Inferior parietal cortex (tissue), 1 donor: ENCODE data around the gene HPCA.
A peak's percentile ranks its signal among the peaks of the same experiment; 100 is the strongest.

Experiments
- DNase-seq: peaks from one replicate; pipeline ENCODE4 v3.0.0-alpha.2; 2016; ENCODE audit errors: extremely low spot score

HPCA gene

GRCh38 chr1:32889731-32890278 is 3.5 kb downstream of the HPCA start:
- DNase-seq = no peak

DNA sequence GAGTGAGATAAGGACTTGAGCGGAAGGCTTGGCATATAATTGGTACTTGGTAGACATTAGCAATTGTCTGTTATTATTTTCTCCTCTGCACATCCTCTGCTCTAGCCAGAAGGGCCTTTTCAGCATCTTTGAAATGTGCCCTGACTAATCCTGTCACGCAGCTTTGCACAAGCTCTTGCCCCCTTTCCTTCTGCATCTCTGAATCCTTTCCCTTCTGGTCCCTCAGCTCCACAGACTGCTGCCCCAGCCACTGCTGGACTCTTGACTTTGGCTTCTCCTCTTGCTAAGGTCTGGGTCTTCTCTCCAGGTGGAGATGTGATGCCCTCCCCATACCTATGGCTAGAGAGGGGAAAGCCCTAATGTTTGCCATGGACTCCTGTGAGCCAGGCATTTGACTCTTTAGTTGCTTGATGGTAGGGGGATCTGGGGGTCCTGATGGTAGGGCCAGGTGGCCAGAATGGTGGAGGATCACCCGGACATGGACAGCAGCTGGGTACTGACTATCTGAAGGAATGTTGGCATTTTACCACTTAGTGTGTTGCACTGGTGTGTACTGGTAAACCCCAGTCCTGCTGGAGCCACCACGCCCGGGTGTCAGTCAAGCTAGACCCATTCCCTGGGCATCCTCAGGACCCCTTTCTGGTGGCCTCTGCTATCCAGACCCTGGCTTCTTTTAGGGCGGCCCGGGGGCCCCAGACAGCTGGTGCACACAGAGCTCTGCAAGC is 4.4 kb downstream of the HPCA start:
- DNase-seq = no peak

- DNase-seq = no peak
Observed at GRCh38 chr1:32891241-32891570, 4.9 kb downstream of the HPCA start.

- DNase-seq = no peak
Observed at GRCh38 chr1:32891630-32892029, 5.3 kb downstream of the HPCA start.

DNA sequence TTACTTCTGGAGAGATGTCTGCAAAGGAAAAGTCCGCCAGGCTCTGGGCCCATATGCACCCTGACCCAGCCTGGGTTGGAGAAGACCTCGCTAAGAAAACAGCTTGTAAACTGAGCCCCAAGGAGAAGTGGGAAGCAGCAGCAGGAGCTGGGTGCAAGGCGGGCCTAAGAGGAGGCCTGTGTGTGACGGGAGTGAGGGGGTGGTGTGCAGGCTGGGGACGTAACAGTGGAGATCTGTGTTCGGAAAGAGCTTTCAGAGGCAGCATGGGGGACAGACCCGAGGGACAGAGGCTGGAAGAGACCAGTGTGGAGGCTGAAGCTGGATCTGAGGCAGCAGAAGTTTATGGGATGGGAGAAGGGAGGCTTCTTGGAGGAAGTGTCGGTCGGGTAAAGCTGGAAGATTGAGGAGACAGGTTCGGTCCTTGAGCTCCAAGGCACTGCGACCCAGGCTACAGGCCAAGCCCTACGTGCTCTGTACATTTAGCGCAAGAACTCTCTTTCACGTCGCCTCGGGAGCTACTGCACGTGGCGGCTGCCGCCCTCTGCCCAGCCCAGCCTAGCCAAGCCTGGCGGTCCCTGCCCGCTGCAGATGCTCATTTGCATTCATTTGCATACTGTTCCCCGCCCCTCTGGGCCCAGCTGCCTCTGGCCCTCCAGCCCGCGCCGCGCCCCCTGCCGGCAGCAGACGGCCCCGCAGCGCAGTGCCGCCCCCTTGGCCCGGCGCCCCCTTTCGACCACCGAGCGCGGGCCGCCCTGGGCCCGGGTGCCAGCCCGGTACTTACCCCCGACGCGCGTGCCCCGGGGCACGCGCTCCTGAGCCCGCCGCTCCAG is 6.3 kb downstream of the HPCA start:
- DNase-seq = peak; percentile 61

- DNase-seq = no peak
Observed at GRCh38 chr1:32893198-32894018, 7.1 kb downstream of the HPCA start.

GRCh38 chr1:32894019-32894600 is 7.8 kb downstream of the HPCA start:
- no peak for DNase-seq

DNA sequence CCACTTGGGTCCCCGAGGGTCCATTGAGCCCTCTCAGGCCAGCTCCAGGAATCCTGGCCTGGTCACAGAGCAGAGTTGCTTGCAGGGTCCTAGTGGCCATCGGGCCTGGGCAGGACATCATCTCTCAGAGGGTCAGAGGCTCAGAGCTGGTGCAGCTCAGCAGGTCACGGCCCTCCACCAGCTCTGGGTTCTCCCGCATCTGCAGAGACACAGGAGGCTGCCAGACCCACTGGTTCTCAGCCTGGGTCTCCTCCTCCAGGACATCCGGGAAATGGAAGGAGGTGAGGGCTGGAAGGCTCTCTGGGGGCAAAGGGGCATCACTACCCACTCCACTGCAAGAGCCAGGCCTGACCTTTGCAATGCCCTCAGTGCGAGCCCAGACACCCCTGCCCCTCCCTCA is 8.4 kb downstream of the HPCA start:
- DNase-seq = no peak

DNA sequence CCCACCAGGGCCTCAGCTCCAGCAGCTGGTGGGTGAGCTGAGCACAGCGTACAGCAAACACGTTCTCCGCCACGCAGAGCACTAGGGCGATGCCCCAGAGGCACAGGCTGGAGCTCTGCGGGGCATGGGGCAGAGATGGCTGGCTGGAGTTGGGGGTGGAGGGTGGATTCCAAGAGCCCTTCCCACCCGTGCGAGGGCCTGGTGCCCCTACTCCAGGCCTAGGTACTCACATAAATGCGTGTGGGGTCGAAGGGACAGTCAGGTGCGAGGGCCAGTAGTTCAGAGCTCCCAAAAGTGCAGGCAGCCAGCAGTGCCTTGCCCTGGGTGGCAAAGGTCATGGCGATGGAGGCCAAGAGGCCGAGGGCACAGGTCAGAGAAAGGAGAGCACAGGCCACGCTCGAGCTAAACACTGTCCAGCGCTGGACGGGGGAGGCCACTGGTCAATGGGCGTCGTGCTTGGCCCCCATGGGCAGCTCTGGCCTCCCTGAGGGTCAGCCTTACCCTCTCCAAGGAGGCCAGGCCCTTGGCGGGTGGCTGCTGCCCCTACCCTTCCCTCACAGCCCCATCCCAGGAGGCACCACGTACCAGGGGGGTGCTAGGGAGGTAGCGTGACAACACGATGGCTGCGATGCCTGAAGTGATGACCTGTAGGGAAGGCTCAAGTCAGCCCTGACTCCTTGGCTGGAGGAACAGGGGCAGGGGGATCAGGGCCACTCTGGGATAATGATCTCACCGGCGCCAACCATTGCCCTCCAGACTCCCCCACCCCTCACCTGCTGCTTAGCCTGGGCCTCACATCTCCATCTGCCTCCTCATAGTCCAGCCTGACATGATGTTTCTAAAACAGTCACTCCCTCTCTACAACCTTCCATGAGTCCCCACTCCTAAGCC is 9.3 kb downstream of the HPCA start:
- no peak for DNase-seq

- no peak for DNase-seq
Observed at GRCh38 chr1:32896451-32896850, 10.2 kb downstream of the HPCA start.

DNA sequence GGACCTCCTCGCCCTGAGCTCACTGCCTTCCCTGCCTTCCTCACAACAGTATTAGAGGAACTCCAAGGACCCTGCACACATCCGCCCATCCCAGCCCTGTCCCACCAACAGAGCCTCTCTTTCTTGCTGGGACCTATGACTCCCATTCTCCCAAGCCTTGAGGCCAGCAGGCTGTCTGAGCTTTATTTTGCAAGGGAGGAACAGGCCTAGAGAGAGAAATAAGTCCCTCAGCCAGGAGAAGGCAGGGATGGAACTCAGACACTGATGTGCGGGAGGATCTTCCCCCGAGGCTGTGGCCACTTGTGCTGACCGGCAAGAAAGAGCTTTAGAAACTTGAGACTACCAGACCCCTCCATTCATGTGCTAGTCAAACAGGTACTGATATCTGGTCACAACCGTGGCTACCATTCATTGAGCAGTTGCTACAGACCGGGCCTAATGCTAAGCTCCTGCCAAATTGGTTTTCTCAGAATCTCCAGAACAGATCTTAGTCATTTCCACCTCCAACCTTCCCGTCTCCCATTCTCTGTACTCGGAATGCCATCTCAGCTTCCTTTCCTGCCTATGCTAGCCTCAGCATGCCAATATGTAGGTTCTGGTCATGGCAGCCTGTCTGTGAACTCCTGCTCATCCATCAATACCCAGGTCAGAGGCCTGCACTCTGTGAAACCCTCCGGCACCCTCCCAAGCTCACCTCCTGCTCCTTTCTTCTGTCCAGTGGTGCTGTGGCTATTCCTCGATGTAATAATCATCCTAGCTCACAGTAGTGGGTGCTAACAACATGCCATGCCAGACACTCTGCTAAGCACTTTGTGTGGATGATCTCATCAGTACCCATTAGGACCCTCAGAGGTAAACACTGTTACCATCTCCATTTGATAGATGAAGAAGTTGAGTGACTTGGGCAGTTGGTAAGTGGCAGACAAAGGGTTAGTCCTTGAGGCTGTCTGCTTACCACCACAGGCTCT is 11.1 kb downstream of the HPCA start:
- DNase-seq = no peak

DNA sequence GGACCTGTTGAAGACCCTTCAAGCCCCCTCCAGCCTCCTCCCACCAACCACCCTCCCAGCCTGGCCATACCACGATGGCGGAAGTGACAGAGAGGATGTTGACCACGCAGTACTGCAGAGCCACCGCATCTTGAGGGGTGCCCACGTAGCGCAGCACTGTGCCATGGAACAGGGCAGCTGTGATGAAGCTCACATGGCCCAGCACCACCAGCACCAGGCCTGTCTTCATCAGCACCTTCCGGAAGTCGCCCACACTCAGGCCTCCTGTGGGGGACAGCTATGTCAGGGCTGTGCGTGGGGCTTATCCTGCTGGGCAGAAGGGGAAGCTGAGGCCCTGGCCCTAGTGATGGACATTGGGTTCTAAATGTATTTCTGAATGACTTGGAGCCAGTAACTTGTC is 11.8 kb downstream of the HPCA start:
- no peak for DNase-seq

- DNase-seq = no peak
Observed at GRCh38 chr1:32898958-32899357, 12.7 kb downstream of the HPCA start.

DNA sequence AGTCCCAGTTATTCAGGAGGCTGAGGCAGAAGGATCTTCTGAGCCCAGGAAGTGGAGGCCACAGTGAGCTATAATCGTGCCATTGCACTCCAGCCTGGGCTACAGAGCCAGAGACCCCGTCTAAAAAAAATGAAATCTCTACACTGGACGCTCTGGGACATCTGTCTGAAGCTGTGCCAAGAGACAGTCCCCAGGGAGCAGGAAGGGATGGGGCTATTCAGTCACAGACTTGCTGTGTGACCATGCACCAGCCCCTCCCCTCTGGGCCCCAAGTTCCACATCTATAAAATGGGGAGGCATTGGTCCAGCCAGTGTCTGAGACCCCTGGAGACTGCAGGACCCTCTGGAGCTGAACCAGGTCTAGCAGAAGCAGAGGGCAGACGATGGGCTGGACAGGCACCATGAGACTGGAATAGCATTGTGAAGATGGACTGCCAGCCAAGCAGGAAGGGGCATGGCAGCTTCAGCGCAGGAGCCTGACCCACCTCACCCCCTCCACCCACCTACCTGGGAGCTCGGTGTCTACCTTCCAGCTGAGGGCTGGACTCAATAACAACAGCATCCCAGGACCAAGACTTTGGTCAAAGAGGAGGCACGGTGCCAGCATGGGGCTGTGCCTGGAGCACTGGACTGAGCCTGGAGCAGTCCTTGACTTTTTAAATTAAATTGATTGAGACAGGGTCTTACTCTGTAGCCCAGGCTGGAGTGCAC is 13.4 kb downstream of the HPCA start:
- no peak for DNase-seq

- DNase-seq = no peak
Observed at GRCh38 chr1:32900371-32900955, 14.2 kb downstream of the HPCA start.

- DNase-seq = no peak
Observed at GRCh38 chr1:32900956-32901822, 14.9 kb downstream of the HPCA start, which contains the start of gene TMEM54. Gene TMEM54 (minus strand): TSS chr1:32901389. CDS start chr1:32901238, 151 bp downstream.

DNA sequence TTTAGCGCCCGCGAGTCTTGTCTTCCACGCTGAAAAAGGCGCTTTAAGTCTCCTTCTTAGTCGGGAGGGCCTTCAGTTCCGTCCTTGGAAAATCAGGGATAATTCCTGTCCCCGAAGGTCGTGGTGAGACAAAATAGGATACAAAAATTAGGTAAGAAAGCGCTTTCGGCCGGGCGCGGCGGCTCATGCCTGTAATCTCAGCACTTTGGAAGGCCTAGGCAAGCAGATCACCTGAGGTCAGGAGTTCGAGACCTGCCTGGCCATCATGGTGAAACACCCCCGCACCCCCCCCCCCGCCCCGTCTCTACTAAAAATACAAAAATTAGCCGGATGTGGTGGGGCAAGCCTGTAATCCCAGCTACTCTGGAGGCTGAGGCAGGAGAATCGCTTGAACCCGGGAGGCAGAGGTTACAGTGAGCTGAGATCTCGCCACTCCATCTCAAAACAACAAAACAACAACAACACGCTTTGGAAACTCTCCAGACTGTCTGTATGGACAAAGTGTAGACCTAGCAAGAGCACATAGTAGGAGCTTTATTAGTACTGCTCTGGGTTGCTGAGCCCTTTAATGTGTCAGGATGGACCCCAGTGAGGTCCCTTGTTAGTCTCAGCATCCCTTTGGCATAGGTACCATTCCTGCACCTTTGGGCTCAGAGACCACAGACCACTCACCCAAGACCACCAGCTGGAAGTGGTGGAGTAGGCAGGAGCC is 15.7 kb downstream of the HPCA start:
- no peak for DNase-seq
